Panc1 (cell line): ENCODE results near the gene TMCO2. TPM values are rescaled to one million over a fixed set of nuclear protein-coding genes. Genes with fewer than 3 reads are reported as not detected.

Experiments used
- ATAC-seq: fragments of 200-7000 bp; cut with Tn5 transposase; 2 replicates; pipeline ENCODE4 v1.9.1; 2020; ENCODE audit warnings: mild to moderate bottlenecking, moderate library complexity
- BruUV-seq: library from RNA; stranded (reverse); fragments of 400-500 nt; replicated peaks from 2 replicates; lab custom pipeline; 2021; lab: Mats Ljungman, UMichigan
- CTCF ChIA-PET: fragments of 300-600 bp; sonication (Branson Sonifier 250); formaldehyde crosslinking; loops from one replicate; lab custom pipeline; 2022; ENCODE audit warnings: antibody characterized with exemption; lab: Charles Lee
- POLR2A ChIA-PET: fragments of 300-600 bp; sonication (Branson Sonifier 250); formaldehyde crosslinking; loops from one replicate; lab custom pipeline; 2022; ENCODE audit warnings: antibody characterized with exemption; lab: Charles Lee
- DNase-seq: peaks from one replicate; pipeline ENCODE4 v3.0.0-alpha.2; 2010; ENCODE audit warnings: low read depth, low spot score
- H3K27ac ChIP-seq: 2 replicates; pipeline ENCODE4 v1.5.1; 2011; ENCODE audit warnings: mild to moderate bottlenecking, low read length, inconsistent platforms
- H3K27me3 ChIP-seq: fragments of 200-500 bp; sonication (Bioruptor generic); 2 replicates; pipeline ENCODE4 v1.6.0; 2014; ENCODE audit warnings: low read length, inconsistent platforms; ENCODE audit not compliant: control insufficient read depth, insufficient read depth
- H3K36me3 ChIP-seq: fragments of 200-500 bp; sonication (Bioruptor generic); 2 replicates; pipeline ENCODE4 v1.5.1; 2014; ENCODE audit warnings: inconsistent platforms, mild to moderate bottlenecking, low read length, moderate library complexity; ENCODE audit not compliant: control insufficient read depth, insufficient read depth
- H3K4me1 ChIP-seq: 2 replicates; pipeline ENCODE4 v1.5.1; 2011; ENCODE audit warnings: inconsistent platforms, mild to moderate bottlenecking, low read length, moderate library complexity; ENCODE audit not compliant: control insufficient read depth, insufficient read depth
- H3K4me3 ChIP-seq, 2 experiments: 2 replicates each; pipeline ENCODE4 v1.5.1; 2011 to 2012; ENCODE audit warnings: low read depth in 2 of 2, low read length in 2 of 2, mild to moderate bottlenecking in 2 of 2, inconsistent platforms in 1 of 2, moderate library complexity in 1 of 2
- H3K9me3 ChIP-seq: fragments of 200-500 bp; sonication (Bioruptor generic); 2 replicates; pipeline ENCODE4 v1.5.1; 2014; ENCODE audit warnings: low read depth, mild to moderate bottlenecking, inconsistent platforms, low read length, moderate library complexity; ENCODE audit not compliant: control insufficient read depth, insufficient read depth
- POLR2AphosphoS5 ChIP-seq: IDR thresholded peaks from 2 replicates; pipeline ENCODE4 v1.6.1; 2012; ENCODE audit warnings: mild to moderate bottlenecking, low read depth, low read length, moderate library complexity
- SIN3A ChIP-seq: IDR thresholded peaks from 2 replicates; pipeline ENCODE4 v1.6.1; 2012; ENCODE audit warnings: low read depth, mild to moderate bottlenecking, low read length, moderate library complexity, borderline replicate concordance; ENCODE audit not compliant: insufficient read depth
- TCF7L2 ChIP-seq: IDR thresholded peaks from 2 replicates; pipeline ENCODE4 v1.6.1; 2011; ENCODE audit warnings: mild to moderate bottlenecking, low read depth, low read length, inconsistent platforms
- in situ Hi-C: cut with HindIII; loops from 2 replicates; pipeline ENCODE4 v1.10.0; 2016; ENCODE audit warnings: low sequenced_read_pairs, low pct_unique_long_range_greater_than_20kb
- intact Hi-C: fragments of 100-400 bp; cut with micrococcal nuclease; formaldehyde crosslinking; loops from one replicate; pipeline ENCODE4 v1.10.0; 2022; ENCODE audit not compliant: unreplicated experiment
- total RNA-seq: library from RNA; stranded (reverse); gene quantifications from one replicate; pipeline ENCODE4 v1.2.1, GENCODE V29; 2021; ENCODE audit not compliant: unreplicated experiment
- TF ChIP-seq, protein P1 (sequence below), 2 experiments: IDR thresholded peaks; 2 replicates each; pipeline ENCODE4 v1.6.1; 2011 to 2012; ENCODE audit warnings: low read depth in 2 of 2, control low read depth in 1 of 2, low read length in 1 of 2, mild to moderate bottlenecking in 1 of 2, moderate library complexity in 1 of 2; ENCODE audit not compliant: insufficient read depth in 1 of 2
- TF ChIP-seq, protein P2 (sequence below): fragments of 450-650 bp; IDR thresholded peaks from 2 replicates; pipeline ENCODE4 v1.5.1; 2017; ENCODE audit warnings: mild to moderate bottlenecking

TMCO2 gene
- total RNA-seq, 1 experiment from 2014 or later = not detected

DNA sequence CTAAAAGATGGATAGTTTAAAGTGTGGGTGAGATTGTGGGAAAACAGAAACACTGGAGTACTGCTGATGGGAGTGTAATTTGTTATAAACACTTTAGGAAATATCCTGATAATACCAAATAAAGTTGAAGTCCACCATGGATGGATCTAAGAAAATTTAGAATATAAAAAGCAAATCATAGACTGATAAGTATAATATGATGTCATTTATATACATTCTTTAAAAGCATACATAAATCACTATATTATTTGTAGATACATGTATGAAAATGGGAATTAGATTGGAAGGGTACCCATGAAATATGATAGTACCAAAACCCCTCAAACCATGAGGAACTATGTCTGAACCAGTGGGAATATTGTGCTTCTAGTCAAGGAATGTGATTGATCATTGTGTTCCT, 18.2 kb downstream of the TMCO2 start:
- POLR2A ChIA-PET = interaction anchor here (0.6 kb wide), 1 partner anchor 167 kb away, joined by 4 read pairs; no protein-coding TSS in a partner anchor
- in situ Hi-C loops (no loop called here), intact Hi-C loops (no loop called here)
- no peaks in the 10 kb centered on the region for H3K4me1 ChIP-seq
- CTCF ChIA-PET = no interaction called here
- ATAC-seq (no peak), DNase-seq (no peak)
- no peaks in the 10 kb centered on the region for H3K27me3 ChIP-seq
- peaks cover 23% of the 10 kb centered on the region for H3K36me3 ChIP-seq
- TF ChIP-seq, protein P1, sequence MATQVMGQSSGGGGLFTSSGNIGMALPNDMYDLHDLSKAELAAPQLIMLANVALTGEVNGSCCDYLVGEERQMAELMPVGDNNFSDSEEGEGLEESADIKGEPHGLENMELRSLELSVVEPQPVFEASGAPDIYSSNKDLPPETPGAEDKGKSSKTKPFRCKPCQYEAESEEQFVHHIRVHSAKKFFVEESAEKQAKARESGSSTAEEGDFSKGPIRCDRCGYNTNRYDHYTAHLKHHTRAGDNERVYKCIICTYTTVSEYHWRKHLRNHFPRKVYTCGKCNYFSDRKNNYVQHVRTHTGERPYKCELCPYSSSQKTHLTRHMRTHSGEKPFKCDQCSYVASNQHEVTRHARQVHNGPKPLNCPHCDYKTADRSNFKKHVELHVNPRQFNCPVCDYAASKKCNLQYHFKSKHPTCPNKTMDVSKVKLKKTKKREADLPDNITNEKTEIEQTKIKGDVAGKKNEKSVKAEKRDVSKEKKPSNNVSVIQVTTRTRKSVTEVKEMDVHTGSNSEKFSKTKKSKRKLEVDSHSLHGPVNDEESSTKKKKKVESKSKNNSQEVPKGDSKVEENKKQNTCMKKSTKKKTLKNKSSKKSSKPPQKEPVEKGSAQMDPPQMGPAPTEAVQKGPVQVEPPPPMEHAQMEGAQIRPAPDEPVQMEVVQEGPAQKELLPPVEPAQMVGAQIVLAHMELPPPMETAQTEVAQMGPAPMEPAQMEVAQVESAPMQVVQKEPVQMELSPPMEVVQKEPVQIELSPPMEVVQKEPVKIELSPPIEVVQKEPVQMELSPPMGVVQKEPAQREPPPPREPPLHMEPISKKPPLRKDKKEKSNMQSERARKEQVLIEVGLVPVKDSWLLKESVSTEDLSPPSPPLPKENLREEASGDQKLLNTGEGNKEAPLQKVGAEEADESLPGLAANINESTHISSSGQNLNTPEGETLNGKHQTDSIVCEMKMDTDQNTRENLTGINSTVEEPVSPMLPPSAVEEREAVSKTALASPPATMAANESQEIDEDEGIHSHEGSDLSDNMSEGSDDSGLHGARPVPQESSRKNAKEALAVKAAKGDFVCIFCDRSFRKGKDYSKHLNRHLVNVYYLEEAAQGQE (IDR thresholded peaks at IDR 0.05; ENCODE audit: insufficient read depth in 1 of 2, low read depth in 2 of 2, low read length in 1 of 2) = no peak
- TF ChIP-seq SIN3A = no peak
- TF ChIP-seq POLR2AphosphoS5 = no peak
- no peak for TF ChIP-seq TCF7L2
- TF ChIP-seq, protein P2, sequence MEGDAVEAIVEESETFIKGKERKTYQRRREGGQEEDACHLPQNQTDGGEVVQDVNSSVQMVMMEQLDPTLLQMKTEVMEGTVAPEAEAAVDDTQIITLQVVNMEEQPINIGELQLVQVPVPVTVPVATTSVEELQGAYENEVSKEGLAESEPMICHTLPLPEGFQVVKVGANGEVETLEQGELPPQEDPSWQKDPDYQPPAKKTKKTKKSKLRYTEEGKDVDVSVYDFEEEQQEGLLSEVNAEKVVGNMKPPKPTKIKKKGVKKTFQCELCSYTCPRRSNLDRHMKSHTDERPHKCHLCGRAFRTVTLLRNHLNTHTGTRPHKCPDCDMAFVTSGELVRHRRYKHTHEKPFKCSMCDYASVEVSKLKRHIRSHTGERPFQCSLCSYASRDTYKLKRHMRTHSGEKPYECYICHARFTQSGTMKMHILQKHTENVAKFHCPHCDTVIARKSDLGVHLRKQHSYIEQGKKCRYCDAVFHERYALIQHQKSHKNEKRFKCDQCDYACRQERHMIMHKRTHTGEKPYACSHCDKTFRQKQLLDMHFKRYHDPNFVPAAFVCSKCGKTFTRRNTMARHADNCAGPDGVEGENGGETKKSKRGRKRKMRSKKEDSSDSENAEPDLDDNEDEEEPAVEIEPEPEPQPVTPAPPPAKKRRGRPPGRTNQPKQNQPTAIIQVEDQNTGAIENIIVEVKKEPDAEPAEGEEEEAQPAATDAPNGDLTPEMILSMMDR = no peak
- no peak overlapping the region for H3K27ac ChIP-seq
- BruUV-seq = no TSS peak
- H3K9me3 ChIP-seq = no peaks in the 10 kb centered on the region
- no peak overlapping the region for H3K4me3 ChIP-seq

DNA sequence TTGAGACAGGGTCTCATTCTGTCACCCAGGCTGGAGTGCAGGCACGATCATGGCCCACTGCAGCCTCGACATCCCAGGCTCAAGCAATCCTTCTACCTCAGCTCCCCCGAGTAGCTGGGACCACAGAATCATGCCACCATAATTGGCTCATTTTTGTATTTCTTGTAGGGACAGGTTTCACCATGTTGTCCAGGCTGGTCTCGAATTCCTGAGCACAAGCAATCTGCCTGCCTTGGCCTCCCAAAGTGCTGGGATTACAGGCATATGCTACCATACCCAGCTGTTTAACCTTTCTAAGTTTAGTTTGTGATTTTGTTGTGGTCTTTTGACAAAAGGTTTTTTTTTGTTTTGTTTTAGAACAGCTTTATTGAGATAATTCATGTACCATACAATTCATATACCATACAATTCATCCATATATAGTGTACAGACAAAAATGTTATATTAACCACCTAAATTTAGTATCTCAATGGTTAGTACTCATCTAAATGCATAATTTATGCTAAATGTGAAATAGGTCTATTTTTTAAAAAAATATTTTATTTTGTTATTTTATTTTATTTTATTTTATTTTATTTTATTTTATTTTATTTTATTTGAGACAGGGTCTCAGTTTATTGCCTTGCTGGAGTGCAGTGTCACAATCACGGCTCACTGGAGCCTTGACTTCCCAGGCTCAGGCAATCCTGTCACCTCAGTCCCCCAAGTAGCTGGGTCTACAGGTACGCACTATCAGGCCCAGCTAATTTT, 19.2 kb downstream of the TMCO2 start:
- TF ChIP-seq POLR2AphosphoS5 = no peak
- TF ChIP-seq SIN3A = no peak
- no peak for TF ChIP-seq TCF7L2
- TF ChIP-seq, protein P1 (IDR thresholded peaks at IDR 0.05; ENCODE audit: insufficient read depth in 1 of 2, low read depth in 2 of 2, low read length in 1 of 2) = no peak
- TF ChIP-seq, protein P2 = no peak
- no peaks in the 10 kb centered on the region for H3K4me1 ChIP-seq
- no peak overlapping the region for H3K4me3 ChIP-seq
- H3K9me3 ChIP-seq = no peaks in the 10 kb centered on the region
- in situ Hi-C loops (no loop called here), intact Hi-C loops (no loop called here)
- ChIA-PET CTCF (no interaction called here), POLR2A (no interaction called here)
- ATAC-seq (no peak), DNase-seq (no peak)
- H3K27ac ChIP-seq = no peak overlapping the region
- peaks cover 26% of the 10 kb centered on the region for H3K36me3 ChIP-seq
- H3K27me3 ChIP-seq = no peaks in the 10 kb centered on the region
- no TSS peak for BruUV-seq
